GM12892 (cell line): ENCODE data around the gene PDE4DIP.
"Not testable (repeated sequence)": the region's sequence is repeated elsewhere in the genome, so short reads cannot be mapped to it uniquely, and the experiment has no call there.

Experiments
- POLR2A ChIP-seq: IDR thresholded peaks from 2 replicates; pipeline ENCODE4 v1.6.1; 2011; ENCODE audit warnings: low read depth, low read length, control low read depth
- POLR2AphosphoS5 ChIP-seq: IDR thresholded peaks from 2 replicates; pipeline ENCODE4 v1.6.1; 2011; ENCODE audit warnings: low read depth, low read length, control low read depth
- TAF1 ChIP-seq: IDR thresholded peaks from 2 replicates; pipeline ENCODE4 v1.6.1; 2011; ENCODE audit warnings: low read depth, mild to moderate bottlenecking, control low read depth, low read length, borderline replicate concordance

GRCh38 chr1:148841262-148841661, 3.0 kb upstream of the PDE4DIP start:
- not testable (repeated sequence) for TF ChIP-seq POLR2A, POLR2AphosphoS5, TAF1
